ENCODE results near the gene SFR1.
"Not testable (repeated sequence)": the region's sequence is repeated elsewhere in the genome, so short reads cannot be mapped to it uniquely, and the experiment has no call there.

Gene SFR1

GRCh38 chr10:104138131-104138530 lies 16.2 kb downstream of the SFR1 start:
- Histone ChIP-seq H3K4me2 (ENCODE audit: low read length) (no peak overlapping the region), H3K9ac (ENCODE audit: low read depth, low read length) (no peak overlapping the region), H3K4me1 (ENCODE audit: control insufficient read depth, insufficient read depth, low read length) (no peaks in the 10 kb centered on the region), H3K27me3 (ENCODE audit: control insufficient read depth, insufficient read depth, low read length) (peaks cover 4% of the 10 kb centered on the region), H3K36me3 (ENCODE audit: insufficient read depth, low read length) (no peaks in the 10 kb centered on the region), H3K4me3 (ENCODE audit: low read length) (no peak overlapping the region), H3K9me3 (replicated peaks; ENCODE audit: low read length) (no peaks in the 10 kb centered on the region)

DNA sequence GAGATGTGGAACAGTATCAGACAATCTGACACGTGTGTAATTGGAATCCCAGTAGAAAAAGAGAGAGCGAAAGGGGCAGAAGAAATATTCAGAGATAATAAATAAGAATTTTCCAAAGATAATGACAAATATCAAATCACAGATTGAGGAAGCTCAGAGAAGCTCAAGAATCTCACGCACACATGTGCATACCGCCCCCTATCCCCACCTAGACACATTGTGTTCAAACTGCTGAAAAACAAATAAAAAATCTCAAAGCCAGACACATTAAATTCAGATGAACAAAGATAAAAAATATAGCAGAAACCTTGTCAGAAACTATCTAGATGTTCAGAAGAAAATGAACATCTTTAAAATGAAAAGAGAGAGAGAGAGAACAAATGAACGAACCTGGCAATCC lies 17.2 kb downstream of the SFR1 start:
- Histone ChIP-seq H3K27me3 (ENCODE audit: control insufficient read depth, insufficient read depth, low read length) (peaks cover 9% of the 10 kb centered on the region), H3K9me3 (replicated peaks; ENCODE audit: low read length) (no peaks in the 10 kb centered on the region), H3K4me2 (ENCODE audit: low read length) (no peak overlapping the region), H3K36me3 (ENCODE audit: insufficient read depth, low read length) (no peaks in the 10 kb centered on the region), H3K4me3 (ENCODE audit: low read length) (no peak overlapping the region), H3K9ac (ENCODE audit: low read depth, low read length) (no peak overlapping the region), H3K4me1 (ENCODE audit: control insufficient read depth, insufficient read depth, low read length) (no peaks in the 10 kb centered on the region)

DNA sequence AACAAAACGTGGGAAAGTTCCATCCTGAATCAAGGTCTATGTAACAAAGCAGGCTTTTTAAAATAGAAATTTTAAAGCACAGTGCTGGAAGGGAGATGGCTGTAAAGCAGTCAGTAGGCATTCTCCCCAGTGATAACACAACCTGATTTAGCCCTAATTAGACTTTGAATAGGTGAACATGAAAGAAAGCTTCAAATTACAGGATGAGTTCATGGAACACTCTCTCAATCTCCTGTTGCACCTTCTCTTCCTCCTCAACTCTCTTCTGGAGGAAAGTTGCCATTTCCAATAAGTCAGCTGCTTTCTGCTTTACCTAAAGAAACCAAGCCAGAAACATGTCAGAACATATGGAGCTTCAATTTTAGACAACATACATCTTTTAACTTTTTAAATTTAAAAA lies 20.1 kb downstream of the SFR1 start:
- Histone ChIP-seq H3K27me3 (ENCODE audit: control insufficient read depth, insufficient read depth, low read length) (peaks cover 36% of the 10 kb centered on the region), H3K36me3 (ENCODE audit: insufficient read depth, low read length) (no peaks in the 10 kb centered on the region), H3K4me3 (ENCODE audit: low read length) (no peak overlapping the region), H3K4me1 (ENCODE audit: control insufficient read depth, insufficient read depth, low read length) (no peaks in the 10 kb centered on the region), H3K9ac (ENCODE audit: low read depth, low read length) (no peak overlapping the region), H3K9me3 (replicated peaks; ENCODE audit: low read length) (no peaks in the 10 kb centered on the region), H3K4me2 (ENCODE audit: low read length) (no peak overlapping the region)

- no peak overlapping the region for H3K4me3 ChIP-seq (ENCODE audit: low read length)
- H3K36me3 ChIP-seq (ENCODE audit: insufficient read depth, low read length) = no peaks in the 10 kb centered on the region
- H3K4me2 ChIP-seq (ENCODE audit: low read length) = no peak overlapping the region
Measured at GRCh38 chr10:104143829-104144228, 21.9 kb downstream of the SFR1 start.

DNA sequence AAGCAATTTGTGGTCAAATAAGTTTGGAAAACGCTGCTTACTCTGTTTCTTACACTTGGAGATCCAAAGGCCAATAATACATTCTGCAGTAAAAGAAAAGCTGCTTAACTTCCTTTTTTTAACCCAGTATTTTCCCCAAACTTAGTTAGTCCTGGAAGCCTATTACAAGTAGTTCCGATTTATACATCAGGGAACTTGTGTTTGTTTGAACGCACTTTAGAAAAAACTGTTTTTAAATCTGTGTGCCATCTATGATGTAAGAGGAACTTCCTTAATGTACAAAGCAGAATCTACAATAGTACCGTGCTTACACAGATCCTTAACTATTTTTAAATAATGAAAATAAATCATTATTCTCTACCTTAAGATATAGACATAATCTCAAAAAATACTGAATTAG lies 23.0 kb downstream of the SFR1 start:
- H3K9me3 ChIP-seq (replicated peaks; ENCODE audit: low read length) = no peaks in the 10 kb centered on the region
- no peaks in the 10 kb centered on the region for H3K36me3 ChIP-seq (ENCODE audit: insufficient read depth, low read length)
- H3K27me3 ChIP-seq (ENCODE audit: control insufficient read depth, insufficient read depth, low read length) = peaks cover 52% of the 10 kb centered on the region
- H3K4me1 ChIP-seq (ENCODE audit: control insufficient read depth, insufficient read depth, low read length) = no peaks in the 10 kb centered on the region
- H3K4me3 ChIP-seq (ENCODE audit: low read length) = no peak overlapping the region
- no peak overlapping the region for H3K9ac ChIP-seq (ENCODE audit: low read depth, low read length)
- H3K4me2 ChIP-seq (ENCODE audit: low read length) = no peak overlapping the region

More at GRCh38 chr10:104143829-104144228, 21.9 kb downstream of the SFR1 start:
- H3K27me3 ChIP-seq (ENCODE audit: control insufficient read depth, insufficient read depth, low read length) = peaks cover 47% of the 10 kb centered on the region
- no peak overlapping the region for H3K9ac ChIP-seq (ENCODE audit: low read depth, low read length)
- no peaks in the 10 kb centered on the region for H3K4me1 ChIP-seq (ENCODE audit: control insufficient read depth, insufficient read depth, low read length)
- no peaks in the 10 kb centered on the region for H3K9me3 ChIP-seq (replicated peaks; ENCODE audit: low read length)

DNA sequence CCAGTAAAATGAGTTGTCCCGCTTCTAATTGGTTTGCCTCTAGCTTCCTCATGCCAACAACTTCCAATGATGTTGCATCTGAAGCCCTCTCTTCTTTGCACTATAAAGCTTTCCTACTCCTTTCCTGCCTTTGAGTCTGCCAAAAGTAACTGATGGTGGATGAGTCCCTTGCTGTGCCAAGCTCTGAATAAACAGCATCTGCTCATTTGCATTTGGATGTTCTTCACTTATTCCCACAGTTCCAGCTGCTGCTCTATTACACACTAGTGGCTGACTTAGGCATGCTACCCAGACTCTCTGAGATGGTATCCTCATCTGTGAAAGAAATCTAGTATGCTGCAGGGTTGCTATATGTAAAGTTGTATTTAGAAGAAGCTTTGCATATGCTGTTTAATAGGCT lies 24.9 kb downstream of the SFR1 start:
- H3K4me2 ChIP-seq (ENCODE audit: low read length) = no peak overlapping the region
- H3K4me3 ChIP-seq (ENCODE audit: low read length) = no peak overlapping the region
- H3K9ac ChIP-seq (ENCODE audit: low read depth, low read length) = no peak overlapping the region
- H3K27me3 ChIP-seq (ENCODE audit: control insufficient read depth, insufficient read depth, low read length) = peaks cover 57% of the 10 kb centered on the region
- H3K9me3 ChIP-seq (replicated peaks; ENCODE audit: low read length) = peaks cover 2% of the 10 kb centered on the region
- no peaks in the 10 kb centered on the region for H3K36me3 ChIP-seq (ENCODE audit: insufficient read depth, low read length)
- no peaks in the 10 kb centered on the region for H3K4me1 ChIP-seq (ENCODE audit: control insufficient read depth, insufficient read depth, low read length)

DNA sequence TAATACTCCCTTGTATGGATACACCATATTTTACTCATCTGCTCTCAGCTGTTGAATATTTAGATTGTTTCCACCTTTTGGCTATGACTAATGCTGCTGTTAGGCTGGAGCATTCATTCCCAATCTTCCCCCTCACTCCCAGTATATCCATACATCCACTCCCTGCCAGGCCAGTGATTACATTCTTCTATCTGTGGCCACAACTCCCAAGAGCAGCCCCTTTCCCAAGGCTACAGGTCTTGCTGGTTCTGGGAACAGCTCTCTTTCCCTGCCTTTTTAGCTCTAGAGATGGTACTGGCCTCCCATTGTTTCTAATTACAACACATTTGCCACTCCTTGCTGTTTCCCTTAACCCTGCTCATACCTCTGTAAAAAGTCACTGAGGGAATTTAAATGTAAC lies 28.2 kb downstream of the SFR1 start:
- H3K27me3 ChIP-seq (ENCODE audit: control insufficient read depth, insufficient read depth, low read length) = peaks cover 51% of the 10 kb centered on the region
- H3K4me2 ChIP-seq (ENCODE audit: low read length) = no peak overlapping the region
- no peak overlapping the region for H3K9ac ChIP-seq (ENCODE audit: low read depth, low read length)
- H3K9me3 ChIP-seq (replicated peaks; ENCODE audit: low read length) = peaks cover 4% of the 10 kb centered on the region
- no peaks in the 10 kb centered on the region for H3K4me1 ChIP-seq (ENCODE audit: control insufficient read depth, insufficient read depth, low read length)
- H3K4me3 ChIP-seq (ENCODE audit: low read length) = no peak overlapping the region
- H3K36me3 ChIP-seq (ENCODE audit: insufficient read depth, low read length) = no peaks in the 10 kb centered on the region

DNA sequence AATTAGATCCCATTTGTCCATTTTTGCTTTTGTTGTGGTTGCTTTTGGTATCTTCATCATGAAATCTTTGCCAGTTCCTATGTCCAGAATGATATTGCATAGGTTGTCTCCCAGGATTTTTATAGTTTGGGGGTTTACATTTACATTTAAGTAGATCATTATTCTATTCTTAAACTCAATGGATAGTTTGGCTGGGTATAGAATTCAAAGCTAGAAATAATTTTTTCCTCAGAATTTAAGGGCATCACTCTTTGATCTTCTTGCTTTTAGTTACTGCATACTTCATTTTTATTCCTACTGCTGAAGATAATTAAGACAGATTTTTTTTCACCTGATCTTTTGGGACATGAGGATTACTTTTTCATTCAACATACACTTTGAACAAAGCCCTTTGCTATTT lies 29.8 kb downstream of the SFR1 start:
- H3K4me2 ChIP-seq (ENCODE audit: low read length) = no peak overlapping the region
- H3K9me3 ChIP-seq (replicated peaks; ENCODE audit: low read length) = peaks cover 4% of the 10 kb centered on the region
- H3K4me3 ChIP-seq (ENCODE audit: low read length) = no peak overlapping the region
- H3K4me1 ChIP-seq (ENCODE audit: control insufficient read depth, insufficient read depth, low read length) = no peaks in the 10 kb centered on the region
- no peaks in the 10 kb centered on the region for H3K36me3 ChIP-seq (ENCODE audit: insufficient read depth, low read length)
- peaks cover 51% of the 10 kb centered on the region for H3K27me3 ChIP-seq (ENCODE audit: control insufficient read depth, insufficient read depth, low read length)
- H3K9ac ChIP-seq (ENCODE audit: low read depth, low read length) = no peak overlapping the region

DNA sequence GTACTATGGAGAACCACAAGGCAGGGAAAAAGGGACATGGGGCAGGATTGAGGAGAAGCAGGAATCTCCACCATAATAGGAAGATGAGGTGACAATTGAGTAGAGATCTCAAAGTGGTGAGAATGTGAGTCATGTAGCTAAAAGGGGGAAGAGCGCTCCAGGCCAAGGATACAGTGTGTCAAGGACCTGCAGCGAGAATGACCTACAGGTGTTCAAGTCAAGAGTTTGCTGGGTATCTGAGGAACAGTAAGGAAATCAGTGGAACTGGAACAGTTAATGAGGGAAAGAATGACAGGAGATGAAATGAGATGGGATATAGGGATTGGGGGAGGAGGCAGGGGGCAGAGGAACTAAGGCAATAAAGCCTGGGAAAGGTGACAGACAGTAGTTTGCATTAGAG lies 33.6 kb downstream of the SFR1 start:
- Histone ChIP-seq H3K4me3 (ENCODE audit: low read length) (no peak overlapping the region), H3K4me1 (ENCODE audit: control insufficient read depth, insufficient read depth, low read length) (no peaks in the 10 kb centered on the region), H3K27me3 (ENCODE audit: control insufficient read depth, insufficient read depth, low read length) (peaks cover 47% of the 10 kb centered on the region), H3K4me2 (ENCODE audit: low read length) (no peak overlapping the region), H3K9me3 (replicated peaks; ENCODE audit: low read length) (peaks cover 4% of the 10 kb centered on the region), H3K9ac (ENCODE audit: low read depth, low read length) (no peak overlapping the region), H3K36me3 (ENCODE audit: insufficient read depth, low read length) (no peaks in the 10 kb centered on the region)

- no peaks in the 10 kb centered on the region for H3K4me1 ChIP-seq (ENCODE audit: control insufficient read depth, insufficient read depth, low read length)
- H3K4me2 ChIP-seq (ENCODE audit: low read length) = no peak overlapping the region
- H3K27me3 ChIP-seq (ENCODE audit: control insufficient read depth, insufficient read depth, low read length) = peaks cover 52% of the 10 kb centered on the region
- no peaks in the 10 kb centered on the region for H3K36me3 ChIP-seq (ENCODE audit: insufficient read depth, low read length)
- no peak overlapping the region for H3K9ac ChIP-seq (ENCODE audit: low read depth, low read length)
- no peaks in the 10 kb centered on the region for H3K9me3 ChIP-seq (replicated peaks; ENCODE audit: low read length)
- H3K4me3 ChIP-seq (ENCODE audit: low read length) = no peak overlapping the region
Measured at GRCh38 chr10:104170610-104171254, 48.8 kb downstream of the SFR1 start.

GRCh38 chr10:104174136-104174535 lies 52.2 kb downstream of the SFR1 start:
- not testable (repeated sequence) for H3K9me3 ChIP-seq (replicated peaks; ENCODE audit: low read length); H3K4me2 ChIP-seq (ENCODE audit: low read length); H3K9ac ChIP-seq (ENCODE audit: low read depth, low read length); H3K4me1 ChIP-seq (ENCODE audit: control insufficient read depth, insufficient read depth, low read length); H3K4me3 ChIP-seq (ENCODE audit: low read length); H3K36me3 ChIP-seq (ENCODE audit: insufficient read depth, low read length)
- H3K27me3 ChIP-seq (ENCODE audit: control insufficient read depth, insufficient read depth, low read length) = peaks cover 43% of the 10 kb centered on the region

Measured in skeletal muscle satellite cell (primary cell).